Activated CD4-positive, alpha-beta memory T cell treated with anti-CD3 and anti-CD28 coated beads for 36 hours (primary cell): ENCODE measurements around the gene BCL11A. TPM values are rescaled to one million over a fixed set of nuclear protein-coding genes. Genes with fewer than 3 reads are reported as not detected.
A peak's percentile ranks its signal among the peaks of the same experiment; 100 is the strongest.

Source experiments
- CTCF ChIA-PET: fragments of 350-600 bp; sonication (Branson Sonifier 250); formaldehyde crosslinking; loops from one replicate; lab custom pipeline; 2021; ENCODE audit warnings: antibody characterized with exemption, inconsistent platforms; lab: Charles Lee
- POLR2A ChIA-PET: fragments of 350-600 bp; sonication (Branson Sonifier 250); formaldehyde crosslinking; loops from one replicate; lab custom pipeline; 2021; ENCODE audit warnings: antibody characterized with exemption; lab: Charles Lee
- DNase-seq: peaks from one replicate; pipeline ENCODE4 v3.0.0-alpha.2; 2020
- H3K27ac Mint-ChIP-seq: one replicate; pipeline ENCODE4 v1.8.0; 2021; ENCODE audit warnings: mixed read lengths
- H3K27me3 Mint-ChIP-seq: one replicate; pipeline ENCODE4 v1.8.0; 2021; ENCODE audit warnings: mixed read lengths
- H3K36me3 Mint-ChIP-seq: one replicate; pipeline ENCODE4 v1.8.0; 2021; ENCODE audit warnings: mixed read lengths
- H3K4me1 Mint-ChIP-seq: one replicate; pipeline ENCODE4 v1.8.0; 2021; ENCODE audit warnings: low read depth, mixed read lengths
- H3K4me3 Mint-ChIP-seq: one replicate; pipeline ENCODE4 v1.8.0; 2021; ENCODE audit warnings: mild to moderate bottlenecking, mixed read lengths
- H3K9me3 Mint-ChIP-seq: one replicate; pipeline ENCODE4 v1.8.0; 2021; ENCODE audit warnings: mixed read lengths
- intact Hi-C: fragments of 100-400 bp; cut with micrococcal nuclease; formaldehyde crosslinking; loops from one replicate; pipeline ENCODE4 v1.15.1; 2023
- total RNA-seq, 2 experiments: library from RNA; stranded (reverse); gene quantifications; one replicate each; pipeline ENCODE4 v1.2.3, GENCODE V29; 2021

The BCL11A gene
- not detected for total RNA-seq

DNA sequence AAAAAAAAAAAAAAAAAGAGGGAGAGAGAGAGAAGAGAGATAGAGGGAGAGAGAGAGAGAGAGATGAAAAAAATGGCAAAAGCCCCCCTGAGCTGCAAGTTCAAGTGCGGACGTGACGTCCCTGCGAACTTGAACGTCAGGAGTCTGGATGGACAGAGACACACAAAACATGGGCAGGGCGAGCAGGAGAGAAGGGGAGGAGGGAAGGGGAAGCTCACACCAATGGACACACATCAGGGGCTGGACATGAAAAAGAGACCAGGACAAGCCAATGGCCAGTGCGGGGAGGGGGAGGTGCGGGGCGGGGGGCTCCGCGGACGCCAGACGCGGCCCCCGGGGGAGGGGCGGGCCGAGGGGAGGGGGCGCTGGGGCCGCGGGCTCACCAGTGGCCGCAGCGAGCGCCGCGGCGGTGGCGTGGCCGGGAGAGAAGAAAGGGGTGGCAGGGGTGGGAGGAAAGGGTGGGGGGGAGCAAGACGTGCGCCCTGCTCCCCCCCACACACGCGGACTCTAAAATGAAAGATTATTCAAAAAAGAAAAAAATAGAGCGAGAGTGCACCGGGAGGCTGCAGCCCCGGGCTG, at the start of gene BCL11A:
BCL11A (minus strand) TSS at position 160 of the 579 bp plus-strand sequence. CDS start 384 bp downstream, outside the sequence.
- Mint-ChIP-seq H3K4me1 (peaks cover 49% of the 10 kb centered on the region), H3K9me3 (no peaks in the 10 kb centered on the region), H3K36me3 (no peaks in the 10 kb centered on the region), H3K4me3 (peak within 1 kb of the TSS; percentile 72), H3K27me3 (peaks cover 58% of the 10 kb centered on the region), H3K27ac (no peak within 1 kb of the TSS)
- intact Hi-C loops = loop anchor here (5.0 to 10.0 kb wide), 2 partner anchors 1789 to 1981 kb away; no protein-coding TSS in a partner anchor
- peak; percentile 13 for DNase-seq
- ChIA-PET CTCF (interaction anchor here (0.7 to 1.3 kb wide), 4 partner anchors 13 to 122 kb away, joined by 3 to 4 read pairs (median 3); no protein-coding TSS in a partner anchor), POLR2A (no interaction called here)

DNA sequence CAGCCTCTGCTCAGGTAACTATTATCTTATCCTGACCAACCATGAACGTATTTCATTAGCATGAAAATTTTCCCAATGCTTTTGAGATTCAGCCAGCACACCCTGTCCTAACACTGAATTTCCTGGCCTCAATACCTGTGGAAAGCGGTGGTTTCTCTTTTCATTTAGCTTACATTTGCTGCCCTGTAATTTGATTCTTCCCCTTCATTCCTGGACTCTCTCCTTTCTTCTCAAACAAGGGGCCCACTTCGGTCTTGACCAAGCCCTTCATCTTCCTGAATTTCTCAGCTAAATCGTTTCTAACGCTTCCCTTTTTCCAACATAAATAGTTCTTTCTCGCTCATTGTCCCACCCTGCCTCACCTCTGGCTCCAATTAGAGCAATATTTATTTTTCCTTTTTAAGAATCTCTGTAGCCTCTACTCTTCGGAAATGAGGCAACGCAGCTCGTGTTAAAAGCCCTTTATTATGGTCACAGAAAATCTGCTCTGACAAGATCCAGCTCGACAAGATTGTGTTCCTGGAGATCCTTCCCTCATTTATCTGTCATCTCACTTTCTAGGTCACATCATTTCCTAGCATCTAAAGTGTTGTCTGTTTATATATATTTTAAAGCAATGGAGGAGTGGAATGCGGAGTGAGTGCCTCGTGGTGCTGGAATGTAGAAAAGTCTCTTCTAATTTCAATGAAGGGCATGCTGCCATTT, 49.5 kb upstream of the BCL11A start:
- POLR2A ChIA-PET = no interaction called here
- H3K36me3 Mint-ChIP-seq = no peaks in the 10 kb centered on the region
- intact Hi-C loops = no loop called here
- peaks cover 3% of the 10 kb centered on the region for H3K9me3 Mint-ChIP-seq
- H3K27me3 Mint-ChIP-seq = peaks cover 12% of the 10 kb centered on the region
- no peak for DNase-seq
- no peak overlapping the region for H3K4me3 Mint-ChIP-seq
- CTCF ChIA-PET = no interaction called here
- H3K27ac Mint-ChIP-seq = no peak overlapping the region
- H3K4me1 Mint-ChIP-seq = no peaks in the 10 kb centered on the region

DNA sequence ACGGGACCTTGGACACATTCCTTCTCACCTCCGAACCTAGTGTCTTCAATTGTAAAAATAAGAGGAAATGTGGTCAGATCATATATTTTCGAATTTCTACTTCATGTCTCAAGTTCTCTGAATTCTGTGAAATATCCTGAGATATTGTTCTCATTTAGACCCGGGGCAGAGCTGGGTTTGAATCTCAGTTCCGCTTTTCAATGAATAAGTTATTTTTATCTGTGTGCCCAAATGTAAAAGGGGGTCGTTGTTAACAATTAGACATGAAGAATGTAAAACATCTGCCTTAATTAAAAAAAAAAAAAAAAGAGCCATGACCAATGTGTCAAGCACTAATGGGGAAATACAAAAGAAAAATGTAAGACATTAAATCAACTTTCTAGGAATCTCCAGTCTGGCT, 48.9 kb upstream of the BCL11A start:
- H3K4me1 Mint-ChIP-seq = no peaks in the 10 kb centered on the region

DNA sequence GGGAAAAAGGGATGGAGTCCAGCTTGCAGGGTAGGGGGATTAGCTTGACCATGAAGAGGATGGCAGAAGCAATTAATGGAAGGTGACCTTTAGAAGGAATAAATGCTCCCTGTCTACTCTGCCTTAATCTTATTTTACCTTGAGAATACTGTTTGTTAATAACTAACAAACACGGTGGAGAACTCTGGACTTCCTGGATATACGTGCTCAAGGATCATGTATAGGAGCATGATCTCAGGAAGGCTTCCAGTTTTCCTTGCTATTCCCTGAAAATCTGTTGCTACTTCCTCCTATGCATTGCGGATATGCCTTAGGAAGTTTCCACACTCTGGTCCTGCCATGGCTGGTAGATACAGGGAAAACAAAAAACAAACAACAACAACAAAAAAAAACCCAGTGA, 44.8 kb upstream of the BCL11A start:
- no peak overlapping the region for H3K27ac Mint-ChIP-seq
- H3K36me3 Mint-ChIP-seq = no peaks in the 10 kb centered on the region
- POLR2A ChIA-PET = no interaction called here
- no peak overlapping the region for H3K4me3 Mint-ChIP-seq
- DNase-seq = no peak
- intact Hi-C loops = no loop called here
- CTCF ChIA-PET = no interaction called here
- no peaks in the 10 kb centered on the region for H3K4me1 Mint-ChIP-seq
- peaks cover 10% of the 10 kb centered on the region for H3K27me3 Mint-ChIP-seq
- peaks cover 3% of the 10 kb centered on the region for H3K9me3 Mint-ChIP-seq

More for the DNA sequence above, 48.9 kb upstream of the BCL11A start:
- POLR2A ChIA-PET = no interaction called here
- no peaks in the 10 kb centered on the region for H3K36me3 Mint-ChIP-seq
- DNase-seq = no peak
- H3K9me3 Mint-ChIP-seq = peaks cover 3% of the 10 kb centered on the region
- H3K4me3 Mint-ChIP-seq = no peak overlapping the region
- H3K27me3 Mint-ChIP-seq = peaks cover 12% of the 10 kb centered on the region
- intact Hi-C loops = no loop called here
- no peak overlapping the region for H3K27ac Mint-ChIP-seq
- CTCF ChIA-PET = no interaction called here

DNA sequence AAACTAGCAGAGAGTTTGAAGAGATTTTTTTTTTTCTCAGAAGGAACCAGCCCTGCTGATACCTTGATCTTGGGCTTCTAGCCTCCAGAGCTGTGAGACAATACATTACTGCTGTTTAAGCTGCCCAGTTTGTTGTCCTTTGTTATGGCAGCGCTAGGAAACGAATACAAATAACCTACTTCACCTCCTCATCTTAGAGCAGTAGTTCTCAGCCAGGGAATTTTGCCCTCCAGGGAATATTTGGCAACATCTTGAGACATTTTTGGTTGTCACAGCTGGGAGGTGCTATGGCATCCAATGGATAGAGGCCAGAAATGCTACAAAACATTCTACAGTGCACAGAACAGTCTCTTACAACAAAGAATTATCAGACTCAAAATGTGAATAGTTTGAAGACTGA, 43.9 kb upstream of the BCL11A start:
- Mint-ChIP-seq H3K9me3 (peaks cover 10% of the 10 kb centered on the region), H3K36me3 (no peaks in the 10 kb centered on the region), H3K27ac (no peak overlapping the region), H3K27me3 (peaks cover 10% of the 10 kb centered on the region), H3K4me3 (no peak overlapping the region), H3K4me1 (no peaks in the 10 kb centered on the region)
- ChIA-PET POLR2A (no interaction called here), CTCF (interaction anchor here (1.0 kb wide), 1 partner anchor 14 kb away, joined by 3 read pairs; no protein-coding TSS in a partner anchor)
- intact Hi-C loops = no loop called here
- DNase-seq = no peak

DNA sequence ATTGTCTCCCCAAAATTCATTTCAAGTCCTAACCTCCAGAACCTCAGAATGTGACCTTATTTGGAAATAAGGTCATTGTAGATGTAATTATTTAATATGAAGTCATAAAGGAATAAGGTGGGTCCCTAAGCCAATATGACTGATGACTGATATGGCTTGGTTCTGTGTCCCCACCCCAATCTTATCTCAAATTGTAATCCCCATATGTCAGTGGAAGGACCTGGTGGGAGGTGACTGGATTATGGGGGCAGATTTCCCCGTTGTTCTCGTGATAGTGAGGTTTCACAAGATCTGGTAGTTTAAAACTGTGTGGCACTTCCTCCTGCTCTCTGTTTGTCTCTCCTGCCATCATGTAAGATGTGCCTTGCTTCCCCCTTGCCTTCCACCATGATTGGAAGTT, 43.0 kb upstream of the BCL11A start:
- intact Hi-C loops = no loop called here
- ChIA-PET CTCF (no interaction called here), POLR2A (no interaction called here)
- no peak for DNase-seq
- Mint-ChIP-seq H3K36me3 (no peaks in the 10 kb centered on the region), H3K4me1 (no peaks in the 10 kb centered on the region), H3K9me3 (peaks cover 15% of the 10 kb centered on the region), H3K27ac (no peak overlapping the region), H3K4me3 (no peak overlapping the region), H3K27me3 (peaks cover 10% of the 10 kb centered on the region)

DNA sequence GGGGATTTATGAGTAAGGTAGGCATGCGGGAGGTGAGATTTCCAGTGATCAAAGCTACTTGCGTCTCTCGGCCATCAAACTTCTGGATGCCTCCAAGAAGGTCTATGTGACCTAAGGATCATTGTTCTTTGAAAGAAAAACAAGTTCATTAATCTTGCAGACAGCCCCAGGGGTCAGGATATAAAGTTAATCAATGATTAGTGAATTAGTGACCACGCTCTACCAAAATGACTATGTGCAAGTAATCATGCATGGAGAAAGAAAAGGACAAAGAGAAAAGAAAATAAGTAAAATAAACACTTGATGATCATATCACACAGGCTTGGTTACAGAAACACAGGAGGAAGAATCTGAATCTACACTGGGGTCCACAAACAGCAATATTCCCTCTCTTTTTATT, 42.5 kb upstream of the BCL11A start:
- Mint-ChIP-seq H3K27ac (no peak overlapping the region), H3K4me3 (no peak overlapping the region), H3K9me3 (peaks cover 15% of the 10 kb centered on the region), H3K4me1 (no peaks in the 10 kb centered on the region), H3K27me3 (peaks cover 11% of the 10 kb centered on the region), H3K36me3 (no peaks in the 10 kb centered on the region)
- DNase-seq = no peak
- intact Hi-C loops = no loop called here
- CTCF ChIA-PET = no interaction called here
- POLR2A ChIA-PET = no interaction called here

DNA sequence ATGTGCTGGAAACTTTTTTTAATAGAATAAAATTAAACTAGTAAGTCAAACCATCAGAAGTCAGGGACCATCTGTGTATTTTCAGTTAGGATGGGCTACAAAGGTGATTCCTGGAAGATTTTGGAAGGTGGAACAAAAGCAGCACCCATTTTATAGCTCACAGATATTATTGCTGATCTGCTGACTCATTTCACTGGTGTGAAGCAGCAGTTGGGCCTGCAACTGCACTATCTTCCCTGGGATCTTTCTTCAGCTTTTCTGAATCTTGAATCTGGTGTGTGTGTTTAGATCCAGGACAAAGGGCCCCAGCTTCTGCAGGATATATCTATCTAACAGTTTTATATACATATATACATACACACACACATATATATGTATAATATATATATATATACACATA, 35.6 kb upstream of the BCL11A start:
- CTCF ChIA-PET = no interaction called here
- H3K4me1 Mint-ChIP-seq = no peaks in the 10 kb centered on the region
- H3K27ac Mint-ChIP-seq = no peak overlapping the region
- POLR2A ChIA-PET = no interaction called here
- peaks cover 12% of the 10 kb centered on the region for H3K9me3 Mint-ChIP-seq
- H3K4me3 Mint-ChIP-seq = no peak overlapping the region
- intact Hi-C loops = no loop called here
- DNase-seq = no peak
- H3K36me3 Mint-ChIP-seq = no peaks in the 10 kb centered on the region
- peaks cover 8% of the 10 kb centered on the region for H3K27me3 Mint-ChIP-seq

DNA sequence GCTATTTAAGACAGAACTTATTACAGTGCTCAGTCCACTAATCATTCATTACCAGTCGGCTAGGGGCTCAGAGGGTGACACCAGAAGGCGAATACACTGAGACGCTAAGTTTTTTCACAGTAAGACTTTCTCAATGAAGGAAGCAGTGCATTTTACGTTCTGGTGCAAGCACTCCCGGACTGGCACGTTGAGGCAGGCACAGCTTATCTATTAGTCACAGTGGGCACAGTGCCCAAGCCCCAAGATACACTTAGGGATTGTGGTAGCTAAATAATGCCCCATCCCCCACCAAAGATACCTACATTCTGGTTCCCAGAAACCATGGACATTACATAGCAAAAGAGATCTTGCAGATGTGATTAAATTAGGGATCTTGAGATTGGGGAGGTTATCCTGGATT, 32.6 kb upstream of the BCL11A start:
- CTCF ChIA-PET = interaction anchor here (0.8 kb wide), 1 partner anchor 88 kb away, joined by 3 read pairs; no protein-coding TSS in a partner anchor
- Mint-ChIP-seq H3K36me3 (no peaks in the 10 kb centered on the region), H3K4me3 (no peak overlapping the region), H3K4me1 (peaks cover 4% of the 10 kb centered on the region), H3K27ac (no peak overlapping the region), H3K9me3 (no peaks in the 10 kb centered on the region), H3K27me3 (peaks cover 23% of the 10 kb centered on the region)
- POLR2A ChIA-PET = no interaction called here
- intact Hi-C loops = no loop called here
- no peak for DNase-seq

DNA sequence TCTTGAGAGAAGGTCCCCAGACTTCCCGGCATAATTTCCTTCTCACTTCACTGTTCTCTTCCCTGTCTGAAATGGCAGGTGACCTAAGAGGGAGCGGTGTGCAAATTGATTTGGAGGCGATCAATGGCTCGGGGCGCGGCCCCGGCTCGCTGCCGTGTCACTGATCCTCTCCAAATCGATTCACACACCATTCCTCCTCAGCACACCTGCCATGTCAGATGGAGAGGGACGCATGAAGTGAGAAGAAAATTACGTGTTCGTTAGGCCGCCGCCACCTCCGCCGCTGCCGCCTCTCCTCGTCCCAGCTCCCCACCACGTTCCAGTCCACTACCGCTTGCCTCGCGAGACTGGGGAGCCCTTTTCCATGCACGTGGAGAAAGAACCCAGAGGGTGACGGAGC, 31.8 kb upstream of the BCL11A start:
- ChIA-PET POLR2A (no interaction called here), CTCF (interaction anchor here (0.7 to 5.4 kb wide), 2 partner anchors 24 to 64 kb away, joined by 3 to 64 read pairs; no protein-coding TSS in a partner anchor)
- H3K4me1 Mint-ChIP-seq = peaks cover 4% of the 10 kb centered on the region
- intact Hi-C loops = no loop called here
- H3K4me3 Mint-ChIP-seq = no peak overlapping the region
- peaks cover 26% of the 10 kb centered on the region for H3K27me3 Mint-ChIP-seq
- no peaks in the 10 kb centered on the region for H3K9me3 Mint-ChIP-seq
- no peak overlapping the region for H3K27ac Mint-ChIP-seq
- H3K36me3 Mint-ChIP-seq = no peaks in the 10 kb centered on the region
- DNase-seq = no peak

DNA sequence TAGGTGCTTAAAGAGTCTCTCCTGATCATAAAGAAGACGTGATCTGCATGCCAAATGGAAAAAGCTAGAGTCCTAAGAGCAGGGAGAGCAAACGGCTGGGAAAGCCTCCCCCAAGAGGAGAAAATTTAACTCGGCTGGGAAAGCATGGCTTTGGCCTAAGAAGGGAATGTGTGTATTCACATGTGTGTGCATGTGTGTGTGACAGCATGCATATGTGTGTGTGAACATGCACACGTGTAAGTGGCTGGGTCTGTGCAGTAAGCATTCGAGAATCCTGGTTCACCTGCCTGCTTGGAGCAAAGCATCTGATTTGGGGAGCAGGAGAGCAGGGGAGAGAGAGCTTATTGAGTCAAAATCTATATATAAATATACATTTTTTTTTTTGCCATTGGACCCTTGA, 30.1 kb upstream of the BCL11A start:
- POLR2A ChIA-PET = no interaction called here
- Mint-ChIP-seq H3K27ac (no peak overlapping the region), H3K4me3 (no peak overlapping the region), H3K36me3 (no peaks in the 10 kb centered on the region), H3K9me3 (no peaks in the 10 kb centered on the region), H3K27me3 (peaks cover 30% of the 10 kb centered on the region), H3K4me1 (peaks cover 4% of the 10 kb centered on the region)
- CTCF ChIA-PET = interaction anchor here (0.7 to 5.4 kb wide), 4 partner anchors 14 to 82 kb away, joined by 3 to 64 read pairs (median 4); no protein-coding TSS in a partner anchor
- DNase-seq = no peak
- intact Hi-C loops = no loop called here

DNA sequence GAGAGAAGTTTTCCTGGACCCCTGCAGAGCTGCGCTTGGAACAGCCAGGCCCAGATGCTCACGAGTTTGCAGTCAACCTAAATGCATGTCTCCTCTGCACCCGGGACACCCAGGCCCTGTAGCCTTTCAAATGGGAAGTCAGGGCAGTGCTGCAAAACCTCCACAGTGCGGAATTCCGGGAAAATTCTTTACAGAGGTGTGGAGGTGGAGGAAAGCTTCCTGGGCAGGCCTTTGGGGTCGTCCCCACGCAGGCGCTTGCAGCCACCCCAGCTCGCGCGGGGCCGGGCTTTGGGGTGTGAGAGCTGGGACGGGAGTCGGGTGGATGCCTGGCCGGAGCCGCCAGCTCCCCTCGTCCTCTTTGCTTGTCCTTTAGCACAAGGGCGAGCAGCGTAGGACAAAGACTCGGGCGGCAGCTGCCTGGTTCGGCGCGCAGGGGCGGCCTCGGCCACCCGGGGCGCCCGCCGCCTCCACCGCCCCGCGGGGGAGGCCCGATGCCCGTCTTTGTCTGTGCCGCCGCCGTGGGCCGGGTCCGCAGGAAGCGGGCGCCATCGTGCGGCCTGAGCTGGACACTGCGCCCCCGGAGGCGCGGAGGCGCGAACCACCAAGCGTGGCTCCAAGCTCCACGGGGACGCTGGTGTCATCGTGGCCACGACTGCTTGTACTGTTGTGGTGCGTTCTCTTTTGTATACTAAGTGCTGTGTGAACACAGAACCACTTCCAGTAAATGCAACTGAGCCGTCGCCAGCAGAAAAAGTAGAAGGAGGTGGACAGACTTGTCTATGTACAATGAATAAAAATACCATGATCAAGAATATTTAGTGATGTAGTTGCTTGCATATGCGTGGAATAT, 28.2 kb upstream of the BCL11A start:
- Mint-ChIP-seq H3K4me1 (peaks cover 4% of the 10 kb centered on the region), H3K27me3 (peaks cover 28% of the 10 kb centered on the region), H3K27ac (no peak overlapping the region), H3K4me3 (no peak overlapping the region), H3K9me3 (no peaks in the 10 kb centered on the region), H3K36me3 (no peaks in the 10 kb centered on the region)
- peak; percentile 74 for DNase-seq
- intact Hi-C loops = loop anchor here (1.0 kb wide), 1 partner anchor 21 kb away; no protein-coding TSS in a partner anchor
- CTCF ChIA-PET = interaction anchor here (0.6 to 5.4 kb wide), 26 partner anchors 8 to 1578 kb away, joined by 3 to 64 read pairs (median 4); partner anchors contain the start of gene BCL11A
- POLR2A ChIA-PET = no interaction called here
